HTR-8/SVneo (cell line): ENCODE measurements around the gene TUBB6.
A peak's percentile ranks its signal among the peaks of the same experiment; 100 is the strongest.

Experiments
- DNase-seq: peaks from one replicate; pipeline ENCODE4 v3.0.0; 2011; ENCODE audit warnings: low spot score, mixed read lengths; ENCODE audit not compliant: insufficient read length
- FAIRE-seq: peaks from 2 replicates; lab custom pipeline; 2011; peaks lifted over from hg19 to GRCh38; lab: Jason Lieb, UNC

Gene TUBB6

GRCh38 chr18:12334863-12335262, 26.8 kb downstream of the TUBB6 start:
- DNase-seq (no peak), FAIRE-seq (no peak)

GRCh38 chr18:12335503-12335902, 27.5 kb downstream of the TUBB6 start:
- DNase-seq (no peak), FAIRE-seq (no peak)

GRCh38 chr18:12336171-12336613, 28.2 kb downstream of the TUBB6 start:
- FAIRE-seq: no peak
- no peak for DNase-seq

- DNase-seq (peak; percentile 10), FAIRE-seq (no peak)
These were observed 28.8 kb downstream of the TUBB6 start for GRCh38 chr18:12336887-12337286.

GRCh38 chr18:12338382-12338781, 30.3 kb downstream of the TUBB6 start:
- FAIRE-seq (no peak), DNase-seq (no peak)

- FAIRE-seq: no peak
- DNase-seq: no peak
These were observed 33.1 kb downstream of the TUBB6 start for GRCh38 chr18:12340945-12341660.

- FAIRE-seq: no peak
These were observed 34.6 kb downstream of the TUBB6 start for GRCh38 chr18:12342661-12343060.

GRCh38 chr18:12345491-12346239, 37.6 kb downstream of the TUBB6 start:
- DNase-seq (no peak), FAIRE-seq (no peak)

More at GRCh38 chr18:12342661-12343060, 34.6 kb downstream of the TUBB6 start:
- no peak for DNase-seq

GRCh38 chr18:12346240-12346565, 38.2 kb downstream of the TUBB6 start:
- DNase-seq: no peak
- FAIRE-seq: no peak

GRCh38 chr18:12347895-12348294, 39.9 kb downstream of the TUBB6 start:
- FAIRE-seq: no peak
- DNase-seq: no peak

GRCh38 chr18:12352188-12352587, 44.1 kb downstream of the TUBB6 start:
- FAIRE-seq (no peak), DNase-seq (no peak)

GRCh38 chr18:12359515-12359927, 51.5 kb downstream of the TUBB6 start:
- FAIRE-seq (no peak), DNase-seq (no peak)

- no peak for FAIRE-seq
- no peak for DNase-seq
These were observed 53.8 kb downstream of the TUBB6 start for GRCh38 chr18:12361770-12362378.

- FAIRE-seq (no peak), DNase-seq (no peak)
These were observed 54.6 kb downstream of the TUBB6 start for GRCh38 chr18:12362473-12363174.

- FAIRE-seq (no peak), DNase-seq (no peak)
These were observed 58.3 kb downstream of the TUBB6 start for GRCh38 chr18:12366379-12366778.

- no peak for FAIRE-seq
- DNase-seq: no peak
These were observed 58.7 kb downstream of the TUBB6 start for GRCh38 chr18:12366784-12367183.

- DNase-seq (no peak), FAIRE-seq (no peak)
These were observed 61.2 kb downstream of the TUBB6 start for GRCh38 chr18:12369211-12369610.

- FAIRE-seq: no peak
- no peak for DNase-seq
These were observed 63.5 kb downstream of the TUBB6 start for GRCh38 chr18:12371590-12371989.

GRCh38 chr18:12372406-12372805, 64.4 kb downstream of the TUBB6 start:
- DNase-seq (no peak), FAIRE-seq (no peak)

- FAIRE-seq (no peak), DNase-seq (no peak)
These were observed 65.2 kb downstream of the TUBB6 start for GRCh38 chr18:12373116-12373770.
